Progenitor cell of endocrine pancreas (in vitro differentiated cells): ENCODE measurements around the gene ZNF410. TPM values are rescaled to one million over a fixed set of nuclear protein-coding genes. Genes with fewer than 3 reads are reported as not detected.
A peak's percentile ranks its signal among the peaks of the same experiment; 100 is the strongest.
"Not testable (repeated sequence)": the region's sequence is repeated elsewhere in the genome, so short reads cannot be mapped to it uniquely, and the experiment has no call there.

Experiments
- DNase-seq: peaks from one replicate; pipeline ENCODE4 v3.0.0; 2021; ENCODE audit warnings: low spot score; ENCODE audit not compliant: unreplicated experiment
- H3K27ac Mint-ChIP-seq: 2 replicates; pipeline ENCODE4 v1.8.0; 2021; ENCODE audit warnings: mild to moderate bottlenecking, moderate library complexity, mixed read lengths
- H3K27me3 Mint-ChIP-seq: 2 replicates; pipeline ENCODE4 v1.8.0; 2021; ENCODE audit warnings: mixed read lengths
- H3K36me3 Mint-ChIP-seq: 2 replicates; pipeline ENCODE4 v1.8.0; 2022; ENCODE audit warnings: mixed read lengths; ENCODE audit not compliant: insufficient read depth
- H3K4me1 Mint-ChIP-seq: 2 replicates; pipeline ENCODE4 v1.8.0; 2021; ENCODE audit warnings: low read depth, mixed read lengths
- H3K4me3 Mint-ChIP-seq: 2 replicates; pipeline ENCODE4 v1.8.0; 2021; ENCODE audit warnings: low read depth, mild to moderate bottlenecking, moderate library complexity, mixed read lengths
- H3K9me3 Mint-ChIP-seq: 2 replicates; pipeline ENCODE4 v1.8.0; 2021; ENCODE audit warnings: low read depth, mixed read lengths
- total RNA-seq: library from RNA; stranded (reverse); gene quantifications from 2 replicates; pipeline ENCODE4 v1.2.1, GENCODE V29; 2021
- TF ChIP-seq, protein P1 (sequence below): fragments of 200-600 bp; sonication (generic); IDR thresholded peaks from one replicate; pipeline ENCODE4 v1.5.0; 2021; ENCODE audit warnings: antibody characterized with exemption, mild to moderate bottlenecking; ENCODE audit not compliant: unreplicated experiment

Gene ZNF410
- total RNA-seq, 1 donor from 2014 or later, result 49.9 TPM

GRCh38 chr14:73862480-73862879 is 24.2 kb upstream of the ZNF410 start:
- H3K36me3 Mint-ChIP-seq, result peaks cover 4% of the 10 kb centered on the region
- H3K9me3 Mint-ChIP-seq, result no peaks in the 10 kb centered on the region
- no peaks in the 10 kb centered on the region for H3K27me3 Mint-ChIP-seq
- H3K4me3 Mint-ChIP-seq, result no peak overlapping the region
- no peak overlapping the region for H3K27ac Mint-ChIP-seq
- TF ChIP-seq, protein P1, sequence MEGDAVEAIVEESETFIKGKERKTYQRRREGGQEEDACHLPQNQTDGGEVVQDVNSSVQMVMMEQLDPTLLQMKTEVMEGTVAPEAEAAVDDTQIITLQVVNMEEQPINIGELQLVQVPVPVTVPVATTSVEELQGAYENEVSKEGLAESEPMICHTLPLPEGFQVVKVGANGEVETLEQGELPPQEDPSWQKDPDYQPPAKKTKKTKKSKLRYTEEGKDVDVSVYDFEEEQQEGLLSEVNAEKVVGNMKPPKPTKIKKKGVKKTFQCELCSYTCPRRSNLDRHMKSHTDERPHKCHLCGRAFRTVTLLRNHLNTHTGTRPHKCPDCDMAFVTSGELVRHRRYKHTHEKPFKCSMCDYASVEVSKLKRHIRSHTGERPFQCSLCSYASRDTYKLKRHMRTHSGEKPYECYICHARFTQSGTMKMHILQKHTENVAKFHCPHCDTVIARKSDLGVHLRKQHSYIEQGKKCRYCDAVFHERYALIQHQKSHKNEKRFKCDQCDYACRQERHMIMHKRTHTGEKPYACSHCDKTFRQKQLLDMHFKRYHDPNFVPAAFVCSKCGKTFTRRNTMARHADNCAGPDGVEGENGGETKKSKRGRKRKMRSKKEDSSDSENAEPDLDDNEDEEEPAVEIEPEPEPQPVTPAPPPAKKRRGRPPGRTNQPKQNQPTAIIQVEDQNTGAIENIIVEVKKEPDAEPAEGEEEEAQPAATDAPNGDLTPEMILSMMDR, result no peak
- H3K4me1 Mint-ChIP-seq, result peaks cover 2% of the 10 kb centered on the region
- DNase-seq, result no peak

DNA sequence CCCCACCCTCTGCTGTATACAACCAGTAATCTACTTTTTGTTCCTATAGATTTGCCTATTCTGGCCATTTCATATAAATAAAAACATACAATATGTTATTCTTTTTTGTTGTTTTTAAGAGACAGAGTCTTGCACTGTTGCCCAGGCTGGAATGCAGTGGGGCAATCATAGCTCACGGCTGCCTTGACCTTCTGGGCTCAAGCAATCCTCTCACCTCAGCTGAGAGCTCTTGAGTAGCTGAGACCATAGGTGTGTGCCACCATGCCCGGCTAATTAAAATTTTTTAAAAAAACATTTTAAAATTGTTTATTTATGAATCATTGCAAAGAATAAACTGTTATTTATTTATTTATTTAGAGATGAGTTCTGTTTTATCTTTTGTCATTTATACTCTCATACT is 23.4 kb upstream of the ZNF410 start:
- Mint-ChIP-seq H3K27me3 (no peaks in the 10 kb centered on the region), H3K4me3 (no peak overlapping the region), H3K9me3 (no peaks in the 10 kb centered on the region), H3K27ac (no peak overlapping the region), H3K4me1 (peaks cover 2% of the 10 kb centered on the region), H3K36me3 (peaks cover 4% of the 10 kb centered on the region)
- DNase-seq, result no peak
- TF ChIP-seq, protein P1, result no peak

- H3K36me3 Mint-ChIP-seq, result peaks cover 5% of the 10 kb centered on the region
- H3K4me3 Mint-ChIP-seq, result no peak overlapping the region
- DNase-seq, result no peak
- H3K4me1 Mint-ChIP-seq, result peaks cover 2% of the 10 kb centered on the region
- TF ChIP-seq, protein P1, result no peak
- no peaks in the 10 kb centered on the region for H3K9me3 Mint-ChIP-seq
- peak overlapping the region; percentile 34 for H3K27ac Mint-ChIP-seq
- H3K27me3 Mint-ChIP-seq, result no peaks in the 10 kb centered on the region
These were observed 21.0 kb upstream of the ZNF410 start for GRCh38 chr14:73865534-73866113.

DNA sequence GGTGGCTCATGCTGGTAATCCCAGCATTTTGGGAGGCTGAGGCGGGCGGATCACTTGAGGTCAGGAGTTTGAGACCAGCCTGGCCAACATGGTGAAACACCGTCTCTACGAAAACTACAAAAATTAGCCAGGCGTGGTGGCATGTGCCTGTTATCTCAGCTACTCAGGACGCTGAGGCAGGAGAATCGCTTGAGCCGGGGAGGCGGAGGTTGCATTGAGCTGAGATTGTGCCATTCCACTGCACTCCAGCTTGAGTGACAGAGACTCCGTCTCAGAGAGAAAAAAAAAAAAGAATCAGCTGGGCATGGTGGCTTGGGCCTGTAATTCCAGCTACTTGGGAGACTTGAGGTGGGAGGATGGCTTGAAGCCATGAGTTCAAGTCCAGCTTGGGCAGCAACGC is 16.9 kb upstream of the ZNF410 start:
- not testable (repeated sequence) for H3K4me1 Mint-ChIP-seq, H3K27ac Mint-ChIP-seq, DNase-seq, H3K27me3 Mint-ChIP-seq, H3K4me3 Mint-ChIP-seq, H3K9me3 Mint-ChIP-seq, H3K36me3 Mint-ChIP-seq

DNA sequence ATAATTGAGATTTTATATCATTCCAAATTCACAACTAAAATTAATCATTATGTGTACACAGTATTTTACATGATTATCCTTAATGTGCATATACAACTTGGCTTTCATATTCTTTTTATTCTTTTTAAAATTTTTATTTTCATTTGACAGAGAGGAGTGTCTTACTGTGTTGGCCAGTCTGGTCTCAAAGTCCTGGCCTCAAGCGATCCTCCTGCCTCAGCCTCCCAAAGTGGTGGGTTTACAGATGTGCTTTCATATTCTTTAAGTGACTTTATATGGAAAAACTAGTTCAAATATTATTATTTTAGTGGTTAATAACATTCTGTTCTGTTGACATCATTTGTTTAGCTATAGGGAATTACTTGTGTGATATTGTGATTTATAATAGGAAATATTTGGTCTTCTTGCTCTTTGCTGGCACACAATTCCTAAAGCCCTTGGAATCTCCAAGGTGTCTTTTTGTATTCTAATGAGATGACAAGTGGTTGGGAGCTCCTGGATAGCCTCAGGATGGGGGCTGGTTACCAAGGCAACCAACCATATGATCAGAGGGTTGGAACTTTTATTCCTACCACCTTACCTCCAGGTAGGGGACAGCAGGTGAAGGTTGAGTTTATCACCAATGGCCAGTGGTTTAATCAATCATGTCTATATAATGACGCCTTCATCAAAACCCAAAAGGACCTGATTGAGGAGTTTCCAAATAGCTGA is 16.0 kb upstream of the ZNF410 start:
- TF ChIP-seq, protein P1, result no peak
- Mint-ChIP-seq H3K9me3 (no peaks in the 10 kb centered on the region), H3K27ac (no peak overlapping the region), H3K4me1 (peaks cover 3% of the 10 kb centered on the region), H3K36me3 (peaks cover 6% of the 10 kb centered on the region), H3K27me3 (no peaks in the 10 kb centered on the region), H3K4me3 (no peak overlapping the region)
- no peak for DNase-seq

- TF ChIP-seq, protein P1, result no peak
- Mint-ChIP-seq H3K4me3 (no peak overlapping the region), H3K36me3 (peaks cover 6% of the 10 kb centered on the region), H3K27ac (no peak overlapping the region), H3K4me1 (peaks cover 3% of the 10 kb centered on the region), H3K9me3 (no peaks in the 10 kb centered on the region), H3K27me3 (no peaks in the 10 kb centered on the region)
- DNase-seq, result no peak
These were observed 13.0 kb upstream of the ZNF410 start for GRCh38 chr14:73873660-73874059.
